ENCODE data around the gene COTL1.

- TF ChIP-seq POLR2A (IDR thresholded peaks at IDR 0.05; ENCODE audit: low read length), result no peak
- TF ChIP-seq GATA1 (IDR thresholded peaks at IDR 0.05; ENCODE audit: low read depth, low read length), result no peak
Observed at GRCh38 chr16:84545114-84545737, 72.7 kb downstream of the COTL1 start.
